ENCODE measurements around the gene SPATA20. TPM values are rescaled to one million over a fixed set of nuclear protein-coding genes. Genes with fewer than 3 reads are reported as not detected.

SPATA20 gene
- total and polyA plus RNA-seq, 12 donors: 12.7 to 246 (median 150) TPM

DNA sequence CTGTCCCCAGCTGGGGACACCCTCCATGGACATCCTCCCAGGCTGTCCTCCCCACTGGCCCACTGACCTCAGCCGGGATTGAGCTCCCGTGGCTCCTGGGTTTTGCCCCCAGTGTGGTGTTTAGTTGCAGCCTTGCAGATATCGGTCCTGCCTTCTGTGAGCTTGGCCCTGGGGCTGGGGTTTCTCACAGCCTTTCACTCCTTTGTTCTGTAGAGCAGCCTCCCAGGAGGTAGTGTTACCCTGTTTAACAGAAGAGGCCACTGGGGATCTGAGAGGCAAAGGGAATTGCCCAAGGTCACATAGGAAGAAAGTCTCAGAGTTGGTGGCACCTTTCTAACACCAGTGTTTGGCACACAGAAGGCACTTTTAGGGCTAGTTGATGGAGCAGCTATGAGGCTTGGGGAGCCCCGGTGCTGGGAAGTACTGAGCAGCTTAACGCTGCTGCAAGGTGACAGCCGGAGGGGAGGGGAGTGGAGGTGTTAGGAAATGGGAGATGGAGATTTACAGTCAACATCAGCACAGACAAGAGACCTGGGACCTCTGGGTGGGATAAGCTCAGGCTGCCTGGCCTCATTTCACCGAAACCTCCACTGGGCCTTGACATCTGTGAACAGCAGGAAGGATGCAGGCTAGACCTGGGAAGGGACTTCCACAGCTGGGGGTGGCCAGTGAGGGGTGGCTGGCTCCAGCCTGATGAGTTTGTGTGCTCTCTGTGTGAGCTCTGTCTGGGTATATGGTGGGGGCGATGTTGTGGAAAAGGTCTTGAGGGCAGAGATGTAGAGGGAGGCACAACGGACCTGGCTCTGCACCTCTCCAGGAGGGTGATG is 39.7 kb downstream of the SPATA20 start:
- Histone ChIP-seq H3K27me3 (no peaks in the 10 kb centered on the region), H3K36me3 (replicated peaks in 1 of 2) (no peaks in the 10 kb centered on the region), H3K27ac (no peak overlapping the region), H3K4me3 (no peak overlapping the region), H3K9me3 (replicated peaks in 1 of 3) (no peaks in the 10 kb centered on the region), H3K4me1 (replicated peaks in 1 of 2) (peaks cover 11 to 13% of the 10 kb centered on the region in 2 donors)
- intact Hi-C loops (cut with DNase I): no loop called here
- no peak for TF ChIP-seq POLR2A (IDR thresholded peaks at IDR 0.05)
- TF ChIP-seq, protein P1, sequence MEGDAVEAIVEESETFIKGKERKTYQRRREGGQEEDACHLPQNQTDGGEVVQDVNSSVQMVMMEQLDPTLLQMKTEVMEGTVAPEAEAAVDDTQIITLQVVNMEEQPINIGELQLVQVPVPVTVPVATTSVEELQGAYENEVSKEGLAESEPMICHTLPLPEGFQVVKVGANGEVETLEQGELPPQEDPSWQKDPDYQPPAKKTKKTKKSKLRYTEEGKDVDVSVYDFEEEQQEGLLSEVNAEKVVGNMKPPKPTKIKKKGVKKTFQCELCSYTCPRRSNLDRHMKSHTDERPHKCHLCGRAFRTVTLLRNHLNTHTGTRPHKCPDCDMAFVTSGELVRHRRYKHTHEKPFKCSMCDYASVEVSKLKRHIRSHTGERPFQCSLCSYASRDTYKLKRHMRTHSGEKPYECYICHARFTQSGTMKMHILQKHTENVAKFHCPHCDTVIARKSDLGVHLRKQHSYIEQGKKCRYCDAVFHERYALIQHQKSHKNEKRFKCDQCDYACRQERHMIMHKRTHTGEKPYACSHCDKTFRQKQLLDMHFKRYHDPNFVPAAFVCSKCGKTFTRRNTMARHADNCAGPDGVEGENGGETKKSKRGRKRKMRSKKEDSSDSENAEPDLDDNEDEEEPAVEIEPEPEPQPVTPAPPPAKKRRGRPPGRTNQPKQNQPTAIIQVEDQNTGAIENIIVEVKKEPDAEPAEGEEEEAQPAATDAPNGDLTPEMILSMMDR (IDR thresholded peaks at IDR 0.05): no peak
- DNase-seq: no peak
- 89 to 95% (median 92%) methylated on average over 9 of the region's 9 CpGs for WGBS, 4 donors

DNA sequence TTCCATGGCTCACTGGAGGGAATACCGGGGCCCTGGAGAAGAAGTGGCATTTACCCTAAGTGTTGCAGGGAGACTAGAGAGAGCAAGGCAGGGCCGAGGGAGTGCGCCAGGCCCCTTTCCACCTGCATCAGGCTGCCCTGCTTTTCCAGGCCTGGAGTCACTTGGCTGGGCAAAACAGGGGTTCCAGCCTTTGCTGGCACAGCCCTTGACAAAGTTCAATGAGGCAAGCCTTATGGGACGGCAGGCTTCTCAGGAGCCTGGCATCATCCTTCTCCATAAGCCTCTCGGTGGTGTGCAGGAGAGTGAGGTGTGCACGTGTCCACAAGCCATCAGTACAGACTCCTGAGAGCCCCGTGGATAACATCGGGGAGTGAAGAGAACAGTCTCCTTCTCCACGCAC is 40.6 kb downstream of the SPATA20 start:
- Histone ChIP-seq H3K27ac (no peak overlapping the region), H3K4me1 (replicated peaks in 1 of 2) (peaks cover 11 to 13% of the 10 kb centered on the region in 2 donors), H3K4me3 (no peak overlapping the region), H3K27me3 (no peaks in the 10 kb centered on the region), H3K36me3 (replicated peaks in 1 of 2) (no peaks in the 10 kb centered on the region), H3K9me3 (replicated peaks in 1 of 3) (no peaks in the 10 kb centered on the region)
- 78 to 91% (median 87%) methylated on average over 5 to 9 of the region's 9 CpGs for WGBS, 4 donors
- intact Hi-C loops (cut with DNase I): no loop called here
- TF ChIP-seq POLR2A (IDR thresholded peaks at IDR 0.05): no peak
- TF ChIP-seq, protein P1 (IDR thresholded peaks at IDR 0.05): no peak
- no peak for DNase-seq

DNA sequence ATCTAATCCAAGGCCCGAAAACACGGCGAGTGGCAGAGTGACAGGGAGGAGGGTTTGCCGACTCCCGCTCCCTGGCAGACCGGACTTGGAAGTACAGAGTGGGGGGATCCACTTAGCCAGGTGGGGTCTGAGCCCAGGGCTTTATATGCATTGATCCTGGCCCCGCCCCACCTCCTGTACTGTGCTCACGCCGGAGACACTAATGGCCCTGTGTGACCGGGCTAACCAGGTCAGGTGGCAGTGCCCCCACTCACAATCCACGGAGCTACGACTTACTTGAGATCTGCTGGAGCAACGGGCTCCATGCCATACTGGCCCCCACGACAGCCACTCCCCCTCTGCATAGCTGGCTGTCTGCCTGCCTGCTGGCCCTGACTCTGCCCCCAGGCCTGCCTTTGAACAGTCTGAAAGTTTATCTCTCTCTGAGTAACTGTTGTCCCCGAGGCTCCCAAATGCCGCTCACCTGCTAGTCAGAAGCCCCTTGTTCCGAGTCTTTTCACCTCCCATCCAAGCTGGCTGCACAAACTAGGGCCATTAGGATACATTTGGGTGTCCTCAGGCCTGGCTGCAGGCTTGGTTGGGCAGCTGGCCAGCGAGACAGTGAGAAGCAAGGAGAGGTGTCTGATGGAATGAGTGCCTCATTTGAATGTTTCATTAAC is 41.5 kb downstream of the SPATA20 start:
- H3K4me1 ChIP-seq (replicated peaks in 1 of 2): peaks cover 11 to 13% of the 10 kb centered on the region in 2 donors
- H3K4me3 ChIP-seq: no peak overlapping the region
- 56 to 75% (median 60%) methylated on average over 8 to 18 of the region's 18 CpGs for WGBS, 4 donors

More for the DNA sequence above, 41.5 kb downstream of the SPATA20 start:
- Histone ChIP-seq H3K9me3 (replicated peaks in 1 of 3) (no peaks in the 10 kb centered on the region), H3K27me3 (no peaks in the 10 kb centered on the region), H3K36me3 (replicated peaks in 1 of 2) (no peaks in the 10 kb centered on the region), H3K27ac (peak overlapping the region in 3 of 5 donors; percentile 28 to 78 (median 66))
- TF ChIP-seq POLR2A (IDR thresholded peaks at IDR 0.05): no peak
- TF ChIP-seq, protein P1 (IDR thresholded peaks at IDR 0.05): no peak
- intact Hi-C loops (cut with DNase I): no loop called here
- peak in 5 of 7 donors; percentile 38 to 62 (median 49) for DNase-seq

All from adrenal gland (tissue), 12 donors.